ENCODE measurements around the gene FSTL5.

The FSTL5 gene

DNA sequence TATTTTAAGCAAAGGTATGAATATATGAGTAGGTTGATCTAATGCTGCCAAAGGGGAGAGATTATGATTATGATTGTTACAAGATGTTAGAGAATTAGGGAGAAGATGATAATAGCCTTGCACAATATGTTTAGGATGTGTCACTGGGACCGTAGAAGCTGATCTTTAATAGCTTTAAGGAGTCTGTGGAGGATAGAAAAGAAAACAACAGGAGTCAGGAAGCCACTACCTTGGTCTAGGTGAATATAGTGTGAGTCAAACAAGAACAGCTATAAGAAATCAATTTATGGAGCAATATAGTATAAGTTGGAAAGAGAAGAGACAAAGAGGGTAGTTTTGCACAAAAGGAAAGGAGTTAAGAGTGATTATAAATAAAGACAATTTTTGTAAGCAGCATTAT is 232.7 kb downstream of the FSTL5 start:
- no peak for DNase-seq

GRCh38 chr4:161929956-161930355 is 233.8 kb downstream of the FSTL5 start:
- DNase-seq: no peak

DNA sequence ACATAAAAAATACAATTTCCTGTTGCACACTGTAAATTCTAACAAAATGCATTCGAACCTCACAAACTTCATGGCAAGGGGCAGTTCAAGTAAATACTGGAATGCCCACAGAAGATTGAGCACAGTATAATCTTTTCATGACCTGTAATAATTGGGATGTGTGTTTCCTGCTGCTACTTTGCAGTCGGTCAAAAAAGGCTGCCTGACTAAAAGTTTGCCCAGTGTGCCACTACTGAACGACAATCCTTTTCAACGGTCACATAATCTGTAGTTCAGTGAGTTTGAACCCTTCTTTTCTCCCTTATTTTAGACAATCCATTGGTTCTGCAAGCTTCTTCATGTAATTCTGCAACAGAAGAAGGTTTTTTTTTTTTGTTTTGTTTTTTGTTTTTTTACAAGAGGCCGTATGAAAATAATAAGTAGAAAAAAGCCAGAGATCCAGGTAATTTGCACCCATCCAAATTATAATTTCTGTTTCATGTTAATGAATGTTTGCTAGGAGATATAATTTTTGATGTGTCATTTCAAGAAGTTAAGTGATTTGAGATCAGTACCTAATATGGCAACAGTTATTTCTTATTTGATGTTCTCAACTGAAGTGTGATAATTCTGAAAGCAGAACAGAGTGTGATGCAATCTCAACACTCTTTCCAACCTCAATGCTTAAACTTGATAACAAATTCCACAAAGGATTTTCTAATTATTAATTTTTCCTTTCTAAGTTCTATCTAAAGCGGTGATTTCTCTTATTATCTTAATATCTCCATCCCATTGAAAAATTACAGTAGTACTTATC is 237.6 kb downstream of the FSTL5 start:
- no peak for DNase-seq

GRCh38 chr4:161920304-161921052 is 243.3 kb downstream of the FSTL5 start:
- no peak for DNase-seq

DNA sequence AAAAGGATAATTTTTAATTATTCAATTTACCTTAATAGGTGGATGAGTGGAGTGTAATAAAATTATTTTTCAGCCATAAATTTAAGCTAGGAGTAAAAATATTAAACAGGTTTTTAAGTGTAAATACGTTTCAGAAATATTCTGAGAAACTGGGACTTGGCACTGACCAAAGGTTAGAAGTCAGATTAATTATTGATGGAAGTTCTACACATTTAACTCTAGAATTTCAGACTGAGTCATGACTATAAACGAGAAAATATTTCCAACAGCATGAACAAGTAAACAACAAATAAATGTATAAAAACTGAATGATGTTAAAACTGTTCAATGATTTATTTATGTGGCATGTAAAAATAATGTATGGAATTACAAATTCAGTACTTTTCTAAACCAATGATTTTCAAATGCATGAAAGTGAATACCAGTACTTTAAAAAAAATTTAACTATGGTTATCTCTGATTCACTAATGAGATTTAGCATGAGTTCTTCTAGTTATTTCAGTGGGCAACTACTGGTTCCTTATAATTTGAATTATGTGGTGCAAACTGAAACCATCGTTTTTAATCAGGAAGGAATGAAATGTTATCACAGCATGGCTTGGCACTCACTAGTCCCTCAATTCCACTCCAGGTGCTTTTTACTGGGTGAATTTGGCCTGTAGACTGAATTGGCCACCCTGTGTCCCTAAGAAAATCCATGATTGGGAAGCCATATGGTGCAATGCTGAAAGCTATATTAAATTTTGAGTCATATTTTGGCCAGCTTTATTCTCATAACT is 244.2 kb downstream of the FSTL5 start:
- DNase-seq: no peak

- DNase-seq: no peak
Observed at GRCh38 chr4:161916035-161916434, 247.8 kb downstream of the FSTL5 start.

DNA sequence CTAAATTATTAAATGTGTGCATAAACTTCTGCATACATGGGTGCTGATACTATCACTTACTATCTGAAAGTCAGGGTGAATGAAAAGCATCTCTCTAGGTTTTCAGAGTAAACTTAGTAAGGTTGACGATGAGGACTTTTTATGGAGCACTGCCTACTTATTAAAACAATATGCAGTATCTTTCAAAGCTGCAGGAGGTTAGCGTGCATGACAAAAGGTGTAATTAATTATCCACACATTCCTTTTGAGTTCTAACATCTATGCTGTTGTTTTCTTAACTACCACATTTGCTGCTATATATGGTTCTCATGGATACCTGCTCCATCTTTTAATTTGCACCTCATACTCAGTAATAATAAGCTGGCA is 256.2 kb downstream of the FSTL5 start:
- DNase-seq: no peak

- no peak for DNase-seq
Observed at GRCh38 chr4:161906836-161907589, 256.8 kb downstream of the FSTL5 start.

DNA sequence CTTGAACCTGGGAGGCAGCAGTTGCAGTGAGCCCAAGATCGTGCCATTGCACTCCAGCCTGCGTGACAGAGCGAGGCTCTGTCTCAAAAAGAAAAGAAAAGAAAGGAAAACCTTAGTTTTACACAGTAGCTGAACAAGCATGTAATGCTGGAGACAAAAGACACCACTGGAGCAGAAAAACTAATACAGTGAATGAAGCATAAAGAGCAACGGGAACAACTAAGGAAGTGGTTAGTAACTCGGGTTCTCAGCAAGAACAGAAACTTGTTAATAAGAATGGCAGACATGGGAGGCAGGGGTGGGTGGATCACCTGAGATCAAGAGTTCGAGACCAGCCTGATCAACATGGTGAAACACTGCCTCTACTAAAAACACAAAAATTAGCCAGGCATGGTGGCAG is 263.7 kb downstream of the FSTL5 start:
- DNase-seq: no peak

DNA sequence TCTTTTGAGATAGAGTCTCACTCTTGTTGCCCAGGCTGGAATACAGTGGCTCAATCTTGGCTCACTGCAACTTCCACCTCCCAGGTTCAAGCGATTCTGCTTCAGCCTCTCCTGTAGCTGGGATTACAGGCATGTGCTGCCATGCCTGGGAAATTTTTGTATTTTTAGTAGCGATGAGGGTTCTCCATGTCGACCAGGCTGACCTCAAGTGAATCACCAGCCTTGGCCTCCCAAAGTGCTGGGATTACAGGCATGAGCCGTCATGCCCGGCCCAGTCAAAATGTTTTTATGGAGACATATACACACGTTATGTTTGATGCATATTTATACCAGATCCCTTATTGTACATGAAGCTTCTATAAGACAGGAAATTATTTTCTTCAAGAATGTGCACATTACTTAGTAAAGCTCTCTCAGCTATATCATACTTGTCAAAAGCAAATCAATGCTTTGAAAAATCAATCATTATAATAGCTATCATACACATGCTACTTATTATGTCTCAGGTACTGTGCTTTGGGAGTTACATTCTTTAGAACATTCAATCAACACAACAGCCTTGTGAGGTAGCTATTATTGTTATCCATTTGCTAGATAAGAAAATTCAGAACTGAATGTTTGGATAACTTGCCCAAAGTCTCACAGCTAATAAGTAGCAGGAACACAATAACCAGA is 269.2 kb downstream of the FSTL5 start:
- no peak for DNase-seq

DNA sequence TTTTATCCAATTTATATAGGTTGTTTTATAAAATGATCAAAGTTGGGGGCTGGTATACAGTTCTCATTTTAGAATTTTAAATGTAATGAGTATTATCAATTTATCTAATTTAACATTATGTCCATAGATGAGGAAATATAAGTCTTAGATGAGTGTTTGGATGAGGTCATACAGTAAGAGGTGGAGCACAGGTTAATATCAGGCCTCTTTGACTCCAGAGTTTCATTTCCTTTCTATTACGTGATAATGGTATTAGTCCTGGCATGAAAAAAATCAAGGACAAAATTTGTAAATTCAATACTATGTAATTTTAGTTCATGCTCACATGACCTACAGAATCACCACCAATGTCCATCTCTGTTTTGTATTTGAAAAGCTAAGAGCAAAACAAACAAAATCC is 269.8 kb downstream of the FSTL5 start:
- no peak for DNase-seq

DNA sequence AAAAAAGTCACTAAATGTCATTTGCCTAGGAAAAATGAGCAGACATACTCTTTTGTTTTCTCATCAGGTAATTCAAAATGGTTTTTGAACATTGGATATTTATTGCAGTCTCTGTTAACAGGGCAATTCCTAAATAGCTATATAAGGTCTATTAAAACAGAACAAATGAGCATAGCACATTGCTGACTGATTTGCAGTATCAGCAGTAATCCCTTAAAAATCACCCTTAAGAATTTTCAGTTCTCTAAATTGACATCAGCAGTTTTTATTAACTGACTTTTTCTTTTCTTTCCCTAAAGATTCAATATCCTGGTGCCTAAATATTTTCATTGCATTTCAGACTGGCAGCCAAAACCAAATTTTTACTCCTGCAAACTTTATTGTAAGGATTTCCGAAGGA is 270.2 kb downstream of the FSTL5 start:
- DNase-seq: no peak

GRCh38 chr4:161892951-161893350 is 270.8 kb downstream of the FSTL5 start:
- no peak for DNase-seq

DNA sequence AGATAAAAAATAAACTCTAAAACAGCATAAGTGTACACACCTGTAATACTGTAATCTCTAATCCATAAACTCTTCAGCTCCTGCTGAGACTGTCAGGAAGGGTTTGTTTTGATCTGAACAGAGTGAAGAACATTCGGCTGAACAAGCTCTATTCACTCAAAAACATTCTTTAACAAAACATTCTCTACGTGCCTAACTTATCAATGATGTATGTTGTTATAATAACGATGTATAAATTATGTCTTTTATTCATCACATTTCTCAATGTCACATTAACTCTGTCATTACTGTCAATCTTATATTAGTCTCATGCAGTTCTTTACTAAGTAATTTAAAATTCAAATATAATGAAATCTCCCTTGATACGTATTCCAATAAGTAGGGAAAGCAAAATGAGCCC is 280.6 kb downstream of the FSTL5 start:
- no peak for DNase-seq

GRCh38 chr4:161881370-161881769 is 282.4 kb downstream of the FSTL5 start:
- no peak for DNase-seq

- DNase-seq: no peak
Observed at GRCh38 chr4:161869511-161869910, 294.3 kb downstream of the FSTL5 start.

- no peak for DNase-seq
Observed at GRCh38 chr4:161856711-161857326, 307.0 kb downstream of the FSTL5 start.

DNA sequence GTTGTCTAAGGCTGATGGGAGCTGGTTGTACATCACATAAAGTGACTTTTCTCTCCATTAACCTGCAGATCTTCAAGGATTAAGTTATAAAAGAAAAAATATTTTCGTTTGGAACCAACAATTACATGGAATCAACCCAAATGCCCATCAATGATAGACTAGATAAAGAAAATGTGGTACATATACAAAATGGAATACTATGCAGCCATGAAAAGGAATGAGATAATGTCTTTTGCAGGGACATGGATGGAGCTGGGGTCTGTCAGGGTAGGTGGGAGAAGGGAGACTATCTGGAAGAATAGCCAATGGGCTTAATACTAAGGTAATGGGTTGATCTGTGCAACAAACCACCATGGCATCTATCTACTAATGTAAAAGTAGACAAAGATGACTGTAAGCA is 313.2 kb downstream of the FSTL5 start:
- DNase-seq: no peak

- DNase-seq: no peak
Observed at GRCh38 chr4:161841759-161842158, 322.0 kb downstream of the FSTL5 start.

- DNase-seq: no peak
Observed at GRCh38 chr4:161829591-161829990, 334.2 kb downstream of the FSTL5 start.

DNA sequence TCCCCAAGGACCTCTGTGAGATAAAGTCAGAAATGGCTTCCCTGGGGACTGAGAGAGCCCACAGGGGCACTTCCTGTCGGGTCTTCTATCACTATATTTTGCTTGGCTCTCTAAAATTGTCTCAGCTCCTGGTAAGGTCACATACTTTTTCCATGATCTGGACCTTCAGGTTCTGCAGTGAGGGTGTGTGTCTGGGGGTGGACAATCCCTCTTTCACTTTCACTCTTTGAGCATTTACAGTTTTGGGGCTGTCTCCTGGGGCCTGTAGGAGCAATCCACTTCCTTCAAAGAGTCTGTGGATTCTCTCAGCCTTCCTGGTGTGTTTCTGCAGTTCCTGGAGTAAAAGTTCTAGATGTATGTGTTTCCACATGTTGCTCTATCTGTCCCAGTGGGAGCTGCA is 335.7 kb downstream of the FSTL5 start:
- DNase-seq: no peak

GRCh38 chr4:161827013-161827412 is 336.8 kb downstream of the FSTL5 start:
- no peak for DNase-seq
